Stimulated activated CD8-positive, alpha-beta memory T cell treated with anti-CD3 and anti-CD28 coated beads, Interleukin-7, amount 100 ng/mL, for 1 hour (primary cell): ENCODE data around the gene ARPC5.

Source experiments
- DNase-seq, 2 donors: peaks; one replicate each; pipeline ENCODE4 v3.0.0-alpha.2; 2020; ENCODE audit warnings: low read depth in 2 of 2

The ARPC5 gene

GRCh38 chr1:183586455-183586854, 49.1 kb downstream of the ARPC5 start:
- no peak for DNase-seq

GRCh38 chr1:183585038-183585437, 50.5 kb downstream of the ARPC5 start:
- DNase-seq: no peak

GRCh38 chr1:183584147-183584546, 51.4 kb downstream of the ARPC5 start:
- DNase-seq: no peak

- DNase-seq: no peak
These were observed 52.1 kb downstream of the ARPC5 start for GRCh38 chr1:183583466-183583865.

- DNase-seq: no peak
These were observed 53.4 kb downstream of the ARPC5 start for GRCh38 chr1:183582021-183582713.

- DNase-seq: no peak
These were observed 55.3 kb downstream of the ARPC5 start for GRCh38 chr1:183580281-183580682.

- no peak for DNase-seq
These were observed 56.7 kb downstream of the ARPC5 start for GRCh38 chr1:183578856-183579255.

GRCh38 chr1:183577897-183578465, 57.6 kb downstream of the ARPC5 start:
- no peak for DNase-seq

GRCh38 chr1:183576537-183576936, 59.0 kb downstream of the ARPC5 start:
- no peak for DNase-seq

- no peak for DNase-seq
These were observed 60.0 kb downstream of the ARPC5 start for GRCh38 chr1:183575606-183576005.

GRCh38 chr1:183572721-183573120, 62.9 kb downstream of the ARPC5 start:
- DNase-seq: no peak

- DNase-seq: no peak
These were observed 63.8 kb downstream of the ARPC5 start for GRCh38 chr1:183571678-183572268.
